Cardiac fibroblast (primary cell): ENCODE measurements around the gene ASXL1.

ENCODE experiments used
- DNase-seq, 2 donors: peaks; one replicate each; pipeline versions ENCODE4 v3.0.0 to v3.0.0-alpha.2; 2010; ENCODE audit warnings: low read depth in 2 of 2
- H3K4me3 ChIP-seq, 2 donors: replicated peaks in 1 of 2; 1 replicate in 1 of 2; 2 replicates in 1 of 2; pipeline ENCODE4 v1.5.1; 2011; ENCODE audit warnings: low read depth in 2 of 2, low read length in 2 of 2, mild to moderate bottlenecking in 2 of 2, moderate library complexity in 1 of 2
- TF ChIP-seq, protein P1 (sequence below): IDR thresholded peaks from one replicate; pipeline ENCODE4 v1.5.1; 2011; ENCODE audit warnings: low read depth, mild to moderate bottlenecking, low read length, inconsistent platforms

ASXL1 gene

DNA sequence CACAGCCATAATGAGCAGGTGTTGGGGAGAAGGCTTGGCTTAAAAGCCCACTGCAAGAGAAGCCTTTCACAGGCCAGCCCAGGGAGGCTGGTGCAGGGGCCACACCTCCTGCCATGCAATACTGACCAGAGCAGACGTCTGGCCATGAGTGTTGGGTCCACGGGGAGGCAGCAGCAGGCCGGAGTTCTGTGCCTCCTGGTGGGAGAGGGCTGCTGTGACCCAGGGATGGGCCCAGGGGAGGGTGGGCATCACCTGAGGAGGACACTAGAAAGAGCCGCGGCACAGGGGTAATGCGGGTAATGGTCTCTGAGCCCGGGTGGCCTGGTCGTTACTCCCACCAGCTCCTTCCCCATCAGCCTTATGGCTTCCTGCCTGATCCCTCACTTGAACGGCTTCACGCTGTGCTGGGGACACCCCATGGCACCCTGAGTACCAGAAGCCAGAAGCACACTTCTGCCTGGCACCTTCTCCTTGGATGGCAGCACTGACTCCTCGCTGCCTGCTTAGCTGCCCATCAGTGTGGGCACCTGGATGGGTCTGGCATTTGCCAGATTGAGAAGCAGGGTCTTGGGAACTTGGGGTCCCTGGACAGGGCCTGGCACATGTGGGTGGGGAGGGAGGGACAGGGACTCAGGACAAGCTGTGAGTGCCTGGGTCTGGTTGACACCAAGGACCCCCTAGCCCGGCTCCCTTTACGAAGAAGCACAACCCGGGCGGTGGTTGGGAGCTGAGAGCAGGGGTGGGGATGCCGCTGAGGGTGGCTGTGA, 108.8 kb downstream of the ASXL1 start:
- TF ChIP-seq, protein P1, sequence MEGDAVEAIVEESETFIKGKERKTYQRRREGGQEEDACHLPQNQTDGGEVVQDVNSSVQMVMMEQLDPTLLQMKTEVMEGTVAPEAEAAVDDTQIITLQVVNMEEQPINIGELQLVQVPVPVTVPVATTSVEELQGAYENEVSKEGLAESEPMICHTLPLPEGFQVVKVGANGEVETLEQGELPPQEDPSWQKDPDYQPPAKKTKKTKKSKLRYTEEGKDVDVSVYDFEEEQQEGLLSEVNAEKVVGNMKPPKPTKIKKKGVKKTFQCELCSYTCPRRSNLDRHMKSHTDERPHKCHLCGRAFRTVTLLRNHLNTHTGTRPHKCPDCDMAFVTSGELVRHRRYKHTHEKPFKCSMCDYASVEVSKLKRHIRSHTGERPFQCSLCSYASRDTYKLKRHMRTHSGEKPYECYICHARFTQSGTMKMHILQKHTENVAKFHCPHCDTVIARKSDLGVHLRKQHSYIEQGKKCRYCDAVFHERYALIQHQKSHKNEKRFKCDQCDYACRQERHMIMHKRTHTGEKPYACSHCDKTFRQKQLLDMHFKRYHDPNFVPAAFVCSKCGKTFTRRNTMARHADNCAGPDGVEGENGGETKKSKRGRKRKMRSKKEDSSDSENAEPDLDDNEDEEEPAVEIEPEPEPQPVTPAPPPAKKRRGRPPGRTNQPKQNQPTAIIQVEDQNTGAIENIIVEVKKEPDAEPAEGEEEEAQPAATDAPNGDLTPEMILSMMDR = no peak
- H3K4me3 ChIP-seq = no peak overlapping the region
- no peak for DNase-seq

DNA sequence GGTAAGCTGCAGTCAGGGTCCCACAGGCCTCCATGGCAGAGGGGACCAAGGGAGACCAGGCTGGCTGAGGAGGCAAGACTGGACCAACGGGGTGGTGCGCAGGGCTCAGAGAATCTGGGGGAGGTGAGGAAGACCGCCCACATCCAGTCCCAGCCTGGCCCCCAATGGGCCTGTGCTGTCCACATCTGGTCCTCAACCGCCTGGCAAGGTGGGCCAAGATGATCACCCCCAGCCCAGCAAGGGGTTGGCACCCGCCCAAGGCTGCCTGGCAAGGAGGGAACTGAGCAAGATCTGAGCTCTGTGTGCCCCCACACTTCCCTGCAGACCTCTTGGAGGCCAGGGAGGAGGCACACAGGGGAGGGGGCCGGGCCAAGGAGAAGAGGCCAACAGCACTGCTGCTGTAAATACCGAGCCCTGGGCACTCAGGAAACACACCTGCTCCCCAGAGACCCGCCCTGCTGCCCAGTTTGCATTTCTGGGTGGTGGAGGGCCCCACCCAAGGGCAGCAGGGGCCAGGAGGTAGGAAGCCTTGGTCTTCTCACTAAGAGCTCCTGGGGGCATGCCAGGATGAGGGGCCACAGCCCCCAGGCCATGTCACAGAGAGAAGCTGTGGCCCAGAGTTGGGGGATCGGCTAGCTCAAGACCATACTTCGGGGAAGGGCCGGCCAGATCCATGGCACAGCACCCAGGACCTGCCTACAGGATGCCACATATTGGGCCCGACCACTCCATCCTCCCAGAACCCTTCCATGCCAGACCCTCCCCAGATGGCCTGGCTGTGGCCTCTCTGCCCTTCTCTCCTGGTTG, 109.6 kb downstream of the ASXL1 start:
- no peak overlapping the region for H3K4me3 ChIP-seq
- DNase-seq = no peak
- TF ChIP-seq, protein P1 = no peak

DNA sequence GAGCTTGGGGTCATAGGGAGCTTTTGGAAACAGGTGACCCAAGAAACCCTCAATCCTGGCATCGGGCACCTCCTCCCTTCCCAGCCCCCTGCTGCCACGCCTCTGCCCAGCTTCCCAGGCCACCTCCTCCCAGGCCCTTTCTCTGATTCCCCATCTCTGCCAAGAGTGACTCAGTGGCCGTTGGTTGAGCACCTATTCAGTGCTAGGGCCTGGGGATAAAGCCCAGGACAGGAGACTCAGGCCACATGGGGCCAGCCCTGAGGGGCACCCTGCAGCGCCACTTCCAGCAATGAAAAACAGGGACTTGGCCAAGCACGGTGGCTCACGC, 110.1 kb downstream of the ASXL1 start:
- TF ChIP-seq, protein P1 = no peak
- H3K4me3 ChIP-seq = no peak overlapping the region

DNA sequence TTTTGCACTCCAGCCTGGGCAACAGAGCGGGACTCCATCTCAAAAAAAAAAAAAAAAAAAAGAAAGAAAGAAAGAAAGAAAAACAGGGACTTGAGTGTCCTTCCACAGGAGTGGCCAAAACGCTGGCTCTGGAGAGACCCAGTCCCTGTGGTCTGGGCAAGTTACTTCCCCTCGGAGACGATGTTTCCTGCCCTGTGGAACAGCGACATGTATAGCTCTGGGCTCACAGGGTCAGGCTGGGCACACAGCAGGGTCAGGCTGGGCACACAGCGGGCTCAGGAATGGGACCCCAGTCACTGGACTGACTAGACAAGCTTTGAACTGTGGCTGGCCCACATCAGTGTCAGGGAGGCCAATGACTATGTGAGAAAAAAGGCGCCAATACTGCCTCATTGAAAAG, 110.7 kb downstream of the ASXL1 start:
- H3K4me3 ChIP-seq = no peak overlapping the region
- no peak for DNase-seq
- TF ChIP-seq, protein P1 = no peak

More for the DNA sequence above, 110.1 kb downstream of the ASXL1 start:
- DNase-seq = no peak

DNA sequence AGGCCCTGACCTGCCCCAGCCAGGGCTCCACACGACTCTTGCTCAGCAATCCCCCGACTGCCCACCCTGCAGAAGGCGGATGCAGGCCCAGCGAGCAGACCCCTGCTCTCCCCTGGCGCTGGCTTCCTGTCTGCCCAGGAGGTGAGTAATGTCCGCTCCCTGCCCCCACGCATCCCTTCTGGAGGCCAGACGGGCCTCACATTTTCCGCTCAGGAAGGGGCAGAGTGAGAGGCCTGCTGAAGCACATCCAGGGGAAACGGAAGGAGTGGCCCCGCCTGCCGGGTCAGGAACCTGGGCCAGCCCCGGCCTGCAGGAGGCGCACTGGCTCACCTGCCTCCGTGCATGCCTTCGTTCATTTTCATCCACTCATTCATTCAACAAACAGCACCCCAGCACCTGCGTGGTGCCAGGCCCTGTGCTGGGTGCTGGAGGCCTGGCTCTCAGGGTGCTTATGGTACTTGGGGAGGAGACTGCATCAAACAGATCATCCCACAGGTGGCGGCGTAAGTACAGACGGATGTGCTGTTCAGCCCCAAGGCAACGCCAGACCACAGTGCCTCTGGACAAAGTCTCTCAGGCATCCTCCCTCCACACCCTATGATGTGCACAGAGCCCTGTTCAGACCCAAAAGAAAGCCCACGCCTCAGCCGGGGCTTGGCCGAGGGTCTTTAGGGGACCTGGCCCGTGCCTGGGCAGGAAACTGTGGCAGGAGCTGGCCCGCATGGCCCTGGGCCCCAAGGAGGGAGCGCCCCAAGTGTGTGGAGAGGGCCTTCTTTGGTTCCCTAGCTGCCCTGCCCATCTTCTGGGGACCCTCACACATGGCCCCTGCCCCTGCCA, 112.1 kb downstream of the ASXL1 start:
- DNase-seq = peak; percentile 62 to 86
- no peak overlapping the region for H3K4me3 ChIP-seq
- TF ChIP-seq, protein P1 = peak; percentile 40

DNA sequence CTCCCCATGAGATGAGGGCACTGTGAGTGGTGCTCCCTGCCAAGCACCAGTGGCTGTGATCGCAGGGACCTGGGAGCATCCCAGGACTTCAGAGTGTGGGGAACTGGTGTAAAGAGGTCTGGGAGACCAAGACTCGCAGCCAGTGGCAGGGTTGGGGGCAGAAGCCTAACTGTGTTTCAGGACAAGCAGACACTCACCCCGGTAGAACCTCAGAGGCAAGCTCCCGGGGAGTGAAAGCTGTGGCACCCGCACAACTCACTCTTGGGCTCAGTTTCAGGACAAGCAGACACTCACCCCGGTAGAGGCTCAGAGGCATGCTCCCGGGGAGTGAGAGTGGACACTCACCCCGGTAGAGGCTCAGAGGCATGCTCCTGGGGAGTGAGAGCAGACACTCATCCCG, 112.8 kb downstream of the ASXL1 start:
- H3K4me3 ChIP-seq = no peak overlapping the region
- TF ChIP-seq, protein P1 = no peak
- DNase-seq = no peak
